Forelimb muscle (tissue), 1 donor: Measurements from ENCODE around the gene PIEZO2. TPM values are rescaled to one million over a fixed set of nuclear protein-coding genes. Genes with fewer than 3 reads are reported as not detected.
"Not testable (repeated sequence)": the region's sequence is repeated elsewhere in the genome, so short reads cannot be mapped to it uniquely, and the experiment has no call there.

Source experiments
- DNase-seq: peaks from one replicate; pipeline ENCODE4 v3.0.0-alpha.2; 2013; ENCODE audit warnings: low read depth
- polyA plus RNA-seq: library from polyadenylated mRNA; unstranded; fragments of 120-200 nt; gene quantifications from one replicate; pipeline ENCODE4 v1.2.1, GENCODE V29; 2013; ENCODE audit not compliant: insufficient read length

PIEZO2 gene
- polyA plus RNA-seq: 31.0 TPM

GRCh38 chr18:11149441-11150270 lies at the start of gene PIEZO2:
Gene PIEZO2, minus strand, starts transcription at chr18:11149569. Its CDS starts 981 bp downstream, at chr18:11148588.
- DNase-seq: peak; percentile 28

GRCh38 chr18:11183637-11184036 lies 34.3 kb upstream of the PIEZO2 start:
- no peak for DNase-seq

- not testable (repeated sequence) for DNase-seq
Observed at GRCh38 chr18:11181629-11182028, 32.3 kb upstream of the PIEZO2 start.

- no peak for DNase-seq
Observed at GRCh38 chr18:11179959-11180519, 30.7 kb upstream of the PIEZO2 start.

GRCh38 chr18:11178951-11179549 lies 29.7 kb upstream of the PIEZO2 start:
- no peak for DNase-seq

- no peak for DNase-seq
Observed at GRCh38 chr18:11177382-11177781, 28.0 kb upstream of the PIEZO2 start.

- peak; percentile 48 for DNase-seq
Observed at GRCh38 chr18:11176481-11176881, 27.1 kb upstream of the PIEZO2 start.

GRCh38 chr18:11175266-11175979 lies 26.1 kb upstream of the PIEZO2 start:
- DNase-seq: peak; percentile 41

- DNase-seq: not testable (repeated sequence)
Observed at GRCh38 chr18:11174179-11174578, 24.8 kb upstream of the PIEZO2 start.

GRCh38 chr18:11167778-11168177 lies 18.4 kb upstream of the PIEZO2 start:
- no peak for DNase-seq

GRCh38 chr18:11165952-11166351 lies 16.6 kb upstream of the PIEZO2 start:
- no peak for DNase-seq

- no peak for DNase-seq
Observed at GRCh38 chr18:11165138-11165537, 15.8 kb upstream of the PIEZO2 start.

- no peak for DNase-seq
Observed at GRCh38 chr18:11163665-11164064, 14.3 kb upstream of the PIEZO2 start.

- no peak for DNase-seq
Observed at GRCh38 chr18:11162889-11163288, 13.5 kb upstream of the PIEZO2 start.

- DNase-seq: no peak
Observed at GRCh38 chr18:11162462-11162861, 13.1 kb upstream of the PIEZO2 start.

GRCh38 chr18:11160313-11160712 lies 10.9 kb upstream of the PIEZO2 start:
- no peak for DNase-seq

- no peak for DNase-seq
Observed at GRCh38 chr18:11159844-11160243, 10.5 kb upstream of the PIEZO2 start.

GRCh38 chr18:11156978-11157377 lies 7.6 kb upstream of the PIEZO2 start:
- DNase-seq: no peak

GRCh38 chr18:11155034-11155759 lies 5.8 kb upstream of the PIEZO2 start:
- DNase-seq: peak; percentile 38

- peak; percentile 32 for DNase-seq
Observed at GRCh38 chr18:11154368-11154989, 5.1 kb upstream of the PIEZO2 start.

GRCh38 chr18:11153097-11153496 lies 3.7 kb upstream of the PIEZO2 start:
- no peak for DNase-seq
